GM19328 (cell line): Measurements from ENCODE around the gene SLX4IP.

Experiments
- ATAC-seq: cut with Tn5 transposase; IDR thresholded peaks from one replicate; pipeline ENCODE4 v1.9.1; 2021; ENCODE audit warnings: mild to moderate bottlenecking, moderate library complexity; ENCODE audit not compliant: unreplicated experiment

Gene SLX4IP

DNA sequence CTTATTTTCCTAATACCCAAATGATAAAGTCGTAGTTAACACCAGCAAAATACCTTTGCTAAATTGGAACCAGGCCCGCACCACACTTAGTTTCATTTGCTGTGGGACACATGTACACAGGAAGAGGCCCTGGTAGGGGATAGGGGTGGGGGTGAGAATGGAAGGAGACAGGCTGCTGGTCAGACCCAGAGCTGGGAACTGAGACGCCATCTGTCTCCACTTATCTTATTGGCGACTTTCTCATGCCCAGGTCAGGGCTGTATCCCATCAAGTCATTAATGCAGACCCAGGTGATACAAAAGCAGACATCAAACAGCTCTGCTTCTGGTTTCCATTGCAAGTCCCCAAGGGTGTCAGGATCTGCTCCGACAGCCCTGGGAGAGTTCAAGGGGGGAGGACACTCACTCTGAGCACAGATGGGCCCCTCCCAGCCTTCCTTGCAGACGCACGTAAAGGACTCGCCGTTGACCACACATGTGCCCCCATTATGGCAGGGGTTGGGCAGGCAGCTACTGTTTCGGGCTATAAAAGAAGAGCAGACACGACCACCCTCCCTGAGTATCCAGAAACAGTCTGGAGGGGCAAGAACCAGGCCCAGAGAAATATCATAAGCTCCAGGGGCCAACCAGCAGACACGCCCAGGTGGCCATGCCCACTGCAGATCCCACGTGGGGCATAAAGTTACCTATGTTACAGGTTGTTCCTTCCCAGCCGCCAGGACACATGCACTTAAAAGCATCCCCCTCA is 209.5 kb downstream of the SLX4IP start:
- no peak for ATAC-seq

DNA sequence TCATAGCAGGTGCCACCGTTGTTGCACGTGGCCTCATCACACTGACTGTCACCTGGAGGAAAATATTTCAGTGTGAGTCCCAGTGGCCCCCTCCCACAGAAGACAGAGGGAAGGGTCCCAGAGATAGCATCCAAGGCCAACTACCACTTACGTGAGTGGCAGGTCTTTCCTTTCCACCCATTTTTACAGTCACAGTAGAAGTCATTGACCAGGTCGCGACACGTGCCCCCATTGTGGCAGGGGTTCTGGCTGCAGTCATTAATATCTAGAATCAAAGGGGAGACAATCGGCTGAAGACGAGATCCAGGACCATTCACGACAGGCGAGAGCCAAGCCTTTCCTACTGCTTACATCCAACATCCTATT is 210.1 kb downstream of the SLX4IP start:
- ATAC-seq, result no peak

DNA sequence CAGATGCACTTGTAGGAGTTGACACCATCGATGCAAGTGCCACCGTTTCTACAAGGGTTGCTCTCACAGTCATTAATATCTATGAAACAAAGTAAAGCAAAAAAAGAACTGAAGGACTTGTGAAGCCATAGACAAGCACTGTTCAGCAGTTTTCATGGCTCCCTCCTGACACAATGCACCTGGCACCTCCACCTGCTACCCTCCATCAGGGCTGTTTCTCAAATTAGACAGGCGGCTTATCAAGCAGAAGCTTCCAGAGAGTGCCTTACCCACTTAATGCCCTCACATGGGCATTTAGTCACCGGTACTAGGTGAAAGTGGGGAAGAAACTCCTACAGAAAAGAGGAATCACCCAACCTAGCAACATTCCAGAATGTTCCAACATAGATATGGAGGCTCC is 210.9 kb downstream of the SLX4IP start:
- ATAC-seq, result no peak

DNA sequence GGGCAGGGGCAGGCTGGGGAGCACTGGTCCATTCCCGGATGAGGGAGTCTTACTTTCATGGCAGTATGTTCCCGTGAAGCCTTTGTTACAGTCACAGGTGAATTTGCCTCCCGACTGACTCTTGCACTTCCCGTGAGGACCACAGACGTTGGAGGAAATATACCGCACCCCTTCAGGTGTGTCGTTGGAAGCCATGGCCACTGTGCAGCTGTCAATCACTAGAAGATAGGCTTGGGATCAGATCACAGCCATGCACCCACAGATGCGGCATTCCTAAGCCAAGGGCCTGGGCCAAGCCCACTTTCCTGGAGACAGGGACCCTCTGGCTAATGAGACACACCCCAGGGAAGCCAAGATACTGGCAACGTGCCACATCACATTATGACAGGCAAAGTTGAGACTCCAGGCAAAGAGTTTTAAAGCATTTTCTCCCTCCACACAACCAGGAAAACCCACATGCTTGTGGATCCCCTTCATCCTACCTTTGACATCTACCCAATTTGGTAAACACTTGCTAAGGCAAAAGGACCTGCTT is 211.8 kb downstream of the SLX4IP start:
- no peak for ATAC-seq

DNA sequence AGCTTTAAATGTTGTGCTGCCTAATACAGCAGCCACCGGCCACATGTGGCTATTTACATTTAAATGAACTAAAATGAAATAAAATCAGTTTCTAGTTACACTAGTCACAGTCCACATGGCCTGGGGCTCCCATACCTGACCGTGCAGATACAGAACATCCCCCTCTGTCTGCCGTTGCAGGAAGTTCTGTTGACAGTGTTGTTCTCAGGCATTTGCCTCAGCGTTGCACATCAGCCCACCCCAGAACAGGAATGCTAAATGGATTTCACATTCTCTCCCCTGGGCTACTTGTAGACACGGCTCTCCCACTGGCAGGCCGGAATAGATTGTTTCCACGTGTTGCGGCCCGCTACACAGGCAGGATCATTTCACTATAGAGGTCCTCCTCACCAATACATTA is 212.4 kb downstream of the SLX4IP start:
- no peak for ATAC-seq

DNA sequence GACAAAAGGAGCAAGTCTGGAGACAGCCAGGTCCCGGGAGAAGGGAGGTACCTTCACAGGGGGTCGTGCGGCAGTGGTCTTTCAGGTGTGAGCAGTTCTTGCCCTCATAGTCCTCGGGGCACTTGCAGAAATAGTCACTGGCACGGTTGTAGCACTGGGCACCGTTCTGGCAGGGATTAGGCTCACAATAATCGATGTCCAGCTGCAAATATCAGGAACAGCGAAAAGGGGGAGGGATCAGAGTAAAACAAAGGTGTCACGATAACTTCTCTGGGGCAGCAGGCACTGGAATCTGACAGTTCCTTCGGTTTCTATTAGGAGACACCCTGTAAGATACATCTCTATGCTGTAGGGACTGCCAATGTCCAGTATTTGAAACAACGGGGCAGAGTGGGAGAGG is 212.8 kb downstream of the SLX4IP start:
- ATAC-seq, result no peak

DNA sequence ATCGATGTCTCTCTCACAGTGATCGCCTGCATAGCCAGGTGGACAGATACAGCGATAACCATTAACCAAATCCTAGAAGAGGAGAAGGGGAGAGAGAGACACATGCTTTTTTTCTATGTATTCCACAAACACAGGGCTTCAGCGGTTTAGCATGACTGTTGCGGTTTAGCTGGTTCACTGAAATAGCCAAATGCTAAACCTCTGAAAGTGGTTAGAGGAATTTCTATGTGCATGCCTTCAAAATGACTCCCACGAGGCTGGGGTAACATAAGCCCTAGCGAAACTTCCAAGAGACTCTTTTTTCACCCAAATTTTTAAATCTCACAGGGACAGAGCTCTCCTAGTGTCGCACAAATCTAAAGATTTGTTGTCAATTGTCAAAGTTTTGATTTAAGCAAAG is 213.5 kb downstream of the SLX4IP start:
- ATAC-seq, result no peak

DNA sequence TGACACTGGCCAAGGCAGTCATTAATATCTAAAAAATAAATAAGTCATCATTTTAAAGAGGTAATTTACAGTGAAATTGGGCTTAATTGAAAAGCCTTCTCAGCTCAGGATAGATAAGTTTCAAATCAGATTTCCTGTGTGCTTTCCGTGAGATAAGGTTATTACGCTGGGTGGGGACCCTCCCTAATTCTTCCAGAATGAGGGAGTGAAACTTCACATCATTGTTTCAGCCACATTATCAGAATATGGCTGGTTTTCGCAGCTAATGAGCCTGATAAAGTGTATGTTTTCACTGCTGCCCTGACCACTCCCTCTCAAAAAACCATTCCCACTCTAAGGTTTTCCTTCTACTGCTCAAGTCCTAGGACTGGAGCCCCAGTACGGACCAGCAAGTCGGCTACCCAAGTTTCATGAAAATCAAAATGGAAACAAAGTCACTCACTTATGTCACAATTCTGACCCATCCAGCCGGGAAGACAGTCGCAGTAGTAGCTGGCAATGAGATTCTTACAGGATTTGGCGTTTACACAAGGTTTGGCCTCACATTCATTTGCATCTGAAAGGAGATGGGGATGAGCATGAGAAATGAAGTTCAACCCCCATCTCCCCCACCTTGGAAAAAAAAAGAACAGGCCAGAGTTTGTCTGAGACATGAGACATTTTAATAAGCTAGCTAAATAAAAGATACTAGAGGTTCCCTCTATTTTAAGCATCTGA is 214.1 kb downstream of the SLX4IP start:
- no peak for ATAC-seq

DNA sequence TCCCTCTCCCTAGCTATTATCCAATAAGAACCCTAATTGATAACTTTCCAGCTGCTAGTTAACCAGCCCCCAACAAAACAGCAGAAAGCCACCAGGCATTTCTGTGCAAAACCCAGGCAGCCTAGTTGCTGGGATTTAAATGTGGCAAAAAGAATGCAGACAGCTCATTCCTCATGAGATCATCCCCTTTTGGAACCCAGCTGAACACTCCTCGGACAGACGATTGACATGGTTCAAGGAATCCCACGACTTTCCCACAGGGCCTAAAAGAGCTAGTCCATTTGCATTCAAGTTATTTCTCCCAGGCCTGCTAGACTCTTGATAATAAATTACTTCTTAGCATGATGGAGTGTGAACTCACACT is 214.7 kb downstream of the SLX4IP start:
- ATAC-seq, result no peak

DNA sequence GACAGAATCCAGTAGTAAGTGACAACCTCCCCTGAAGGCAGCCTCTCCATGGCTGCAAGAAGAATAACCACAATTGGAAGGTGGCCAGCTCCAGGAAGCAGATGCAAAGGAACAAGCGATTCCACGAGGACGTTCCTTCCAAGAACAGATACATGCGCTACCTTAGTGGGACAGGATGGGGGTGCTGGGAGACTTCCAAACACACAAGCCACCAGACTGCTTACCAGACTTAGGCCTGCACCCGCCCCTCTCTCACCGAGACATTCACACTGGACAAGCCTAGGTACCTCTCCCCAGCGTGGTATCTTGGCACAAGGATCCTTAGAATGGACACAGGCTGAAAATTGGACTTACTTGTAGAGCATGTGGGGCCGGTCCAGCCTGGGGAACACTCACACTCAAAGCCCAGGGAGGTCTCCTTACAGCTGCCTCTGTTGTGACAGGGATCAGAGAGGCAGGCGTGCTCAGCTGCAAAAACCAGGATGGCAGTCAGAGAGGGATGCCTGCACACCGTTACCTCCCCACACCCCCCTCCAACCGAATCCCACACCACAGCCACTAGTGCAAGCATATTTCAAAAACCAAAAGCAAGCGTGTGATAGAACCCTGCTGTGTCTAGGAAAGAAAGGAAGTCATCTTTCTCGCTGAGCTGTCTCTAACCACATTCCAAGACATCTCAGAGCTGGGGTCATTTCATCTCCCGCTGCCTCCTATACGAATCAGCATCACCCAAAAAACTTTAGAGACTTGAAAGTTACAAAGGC is 216.3 kb downstream of the SLX4IP start:
- ATAC-seq, result no peak

DNA sequence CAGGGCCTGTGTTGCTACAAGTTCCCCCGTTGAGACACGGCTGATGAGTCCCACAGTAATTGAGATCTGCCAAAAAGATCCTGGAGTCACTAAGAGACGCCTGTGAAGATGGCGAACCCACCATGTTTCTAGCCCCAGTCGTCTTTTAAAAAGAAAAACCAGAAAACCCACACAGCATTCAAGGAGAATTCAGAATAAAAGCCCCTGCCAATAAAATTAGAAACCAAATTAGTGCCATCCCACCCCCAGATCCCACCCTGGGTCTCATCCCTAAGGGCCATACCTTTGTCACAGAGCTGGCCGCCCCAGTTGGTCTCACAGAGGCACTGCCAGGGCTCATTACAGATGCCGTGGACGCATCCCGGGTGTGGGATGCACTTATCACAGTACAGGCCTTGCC is 217.1 kb downstream of the SLX4IP start:
- ATAC-seq, result no peak

DNA sequence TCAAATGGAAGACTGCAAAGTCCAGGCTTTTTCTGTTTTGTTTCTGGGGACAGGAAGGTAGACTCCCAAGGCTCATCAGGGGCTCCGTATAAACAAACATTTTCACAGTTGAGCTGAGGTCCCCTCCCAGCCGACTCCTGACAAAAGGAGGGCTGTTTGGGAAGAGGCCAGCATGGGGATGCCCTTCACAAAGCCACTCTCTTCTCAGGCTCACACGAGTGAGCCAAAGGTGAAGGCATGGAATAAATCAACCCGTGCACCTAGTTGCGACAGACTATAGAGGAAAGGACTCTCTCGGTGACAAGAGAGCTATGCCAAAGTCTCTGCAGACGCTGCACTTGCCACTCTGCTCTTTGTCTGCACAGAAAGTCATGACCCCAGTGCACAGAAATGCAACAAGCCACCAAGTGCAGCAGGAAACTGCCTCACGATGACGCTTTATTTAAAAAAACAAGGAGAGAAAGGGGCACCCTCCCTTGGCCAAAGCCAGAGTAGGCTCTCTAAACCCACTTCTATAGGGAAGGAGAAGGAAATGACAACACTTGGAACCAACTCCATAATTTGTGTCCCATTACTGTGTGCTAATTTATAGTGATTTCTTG is 217.7 kb downstream of the SLX4IP start:
- ATAC-seq, result no peak

DNA sequence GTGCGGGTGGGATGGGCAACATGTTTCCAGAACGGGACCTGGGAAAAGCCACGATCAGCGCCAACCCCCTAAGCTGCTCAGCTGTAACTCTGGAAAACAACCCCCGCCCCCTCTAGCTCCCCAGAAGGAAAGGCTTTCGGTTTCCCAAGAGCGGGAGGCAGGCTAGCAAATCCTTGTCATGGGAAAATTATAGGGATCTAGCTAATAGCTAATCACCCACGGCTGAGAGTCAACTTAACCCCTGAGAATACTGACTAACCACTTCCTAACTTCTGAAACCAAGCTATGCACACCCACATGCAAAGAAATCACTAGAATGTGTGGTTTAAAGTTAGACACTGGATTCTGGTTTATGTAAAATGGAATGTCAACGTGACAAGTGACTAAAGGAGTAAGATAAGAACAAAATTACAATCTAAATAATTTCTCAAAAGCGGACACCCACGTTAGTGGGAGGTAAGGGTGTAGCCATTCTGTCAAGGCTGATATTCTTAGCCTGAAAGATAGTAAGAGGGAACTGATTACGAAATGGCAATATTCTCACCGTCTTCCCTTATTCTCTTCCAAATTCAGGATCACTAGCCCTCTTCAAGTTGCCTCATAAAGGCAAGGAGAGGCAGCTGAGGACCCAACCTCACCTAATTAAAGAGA is 218.6 kb downstream of the SLX4IP start:
- ATAC-seq, result no peak

DNA sequence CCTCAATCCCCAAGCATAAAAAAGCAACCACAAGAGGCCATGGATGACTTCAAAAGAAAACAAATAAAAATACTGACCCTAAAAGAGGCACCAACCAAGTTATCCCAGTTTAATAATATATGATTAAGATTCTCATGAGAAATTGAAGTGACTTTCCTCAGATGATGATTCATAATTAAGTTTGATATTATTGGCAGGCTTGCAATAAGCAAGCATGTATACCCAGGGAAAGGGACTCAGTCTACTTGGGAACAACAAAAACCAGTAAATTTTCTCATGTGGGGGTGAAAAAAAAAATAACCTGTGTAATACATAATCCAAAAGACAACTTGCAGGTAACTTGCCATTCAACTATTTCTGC is 219.1 kb downstream of the SLX4IP start:
- no peak for ATAC-seq

DNA sequence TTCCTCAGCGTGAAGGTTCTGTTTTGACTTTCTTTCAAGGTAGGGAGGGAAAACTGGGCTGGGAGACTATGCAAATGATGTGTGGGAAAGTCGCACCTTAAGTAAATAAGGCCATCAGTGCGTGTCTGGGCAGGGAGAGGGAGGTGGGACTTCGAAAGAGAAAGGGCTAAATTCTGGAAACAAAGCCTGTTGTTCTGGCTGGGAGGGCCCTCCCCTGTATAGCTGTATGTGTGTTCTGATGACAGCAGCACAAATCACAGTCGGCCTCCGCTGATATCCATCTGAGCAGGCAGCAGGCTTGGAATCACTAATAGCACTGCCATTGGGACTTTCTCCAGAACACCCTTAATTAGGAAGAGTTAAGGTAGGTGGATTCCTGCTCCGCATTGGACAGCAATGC is 219.5 kb downstream of the SLX4IP start:
- ATAC-seq, result no peak

DNA sequence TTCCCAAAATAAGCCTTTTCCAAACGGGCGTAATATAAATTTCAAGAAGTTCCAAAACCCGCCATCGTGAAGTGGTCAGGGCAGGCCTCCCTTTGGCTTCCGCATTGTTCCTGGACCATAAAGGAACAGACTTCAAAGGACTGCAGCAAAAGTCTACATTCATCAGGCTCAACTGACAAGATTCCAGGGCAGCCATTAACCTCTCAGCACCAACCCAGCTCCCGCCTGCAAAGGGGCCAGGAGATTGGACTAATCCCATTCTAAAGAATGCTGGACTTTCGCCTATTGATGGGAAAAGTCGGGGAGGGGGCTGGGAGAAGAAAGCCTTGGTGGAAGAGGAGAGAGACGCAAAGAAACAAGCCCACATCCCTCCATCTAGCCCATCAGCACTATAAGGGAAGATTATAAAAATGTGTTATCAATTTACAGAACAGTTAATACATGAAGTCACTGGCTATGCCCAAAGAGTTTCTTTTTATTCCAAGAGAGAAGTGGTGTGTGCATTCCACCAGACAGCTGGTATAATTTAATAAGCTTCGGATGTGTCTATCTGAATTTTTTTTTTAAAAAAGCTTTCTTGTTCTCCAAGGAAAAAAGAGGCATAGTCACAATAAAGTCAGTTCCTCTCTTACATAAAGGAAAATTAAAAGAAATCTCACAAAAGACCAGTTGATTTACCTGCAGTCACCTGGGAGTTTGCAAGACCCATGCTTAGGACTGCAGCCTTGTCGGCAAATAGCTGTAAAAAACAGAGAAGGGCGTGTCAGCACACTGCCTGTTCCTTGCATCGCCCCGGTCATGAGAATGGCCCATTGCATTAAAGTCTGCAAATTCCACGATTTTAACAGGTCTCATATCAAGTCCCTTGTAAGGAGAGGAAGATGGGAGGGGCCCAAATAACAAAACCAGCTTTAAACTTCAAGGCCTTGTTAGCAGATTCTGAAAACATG is 220.9 kb downstream of the SLX4IP start:
- no peak for ATAC-seq

DNA sequence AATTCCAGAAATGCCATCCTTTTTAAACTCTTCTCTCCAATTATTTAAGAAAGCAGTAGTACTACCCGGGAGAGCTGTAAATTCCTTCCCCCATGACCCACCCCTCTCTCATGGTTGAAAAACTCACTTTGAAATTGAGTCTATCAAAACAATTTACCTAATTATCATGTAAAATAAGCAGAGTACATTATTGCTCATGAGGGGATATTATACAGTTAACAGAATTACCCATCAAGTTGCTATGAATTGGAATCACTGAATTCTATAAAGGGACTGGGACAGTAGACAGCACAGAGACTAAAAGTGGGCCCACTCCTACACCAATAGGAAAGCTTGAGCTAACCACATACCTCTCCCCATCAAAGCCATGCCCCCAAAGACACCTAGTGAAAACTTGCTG is 222.3 kb downstream of the SLX4IP start:
- ATAC-seq, result no peak

DNA sequence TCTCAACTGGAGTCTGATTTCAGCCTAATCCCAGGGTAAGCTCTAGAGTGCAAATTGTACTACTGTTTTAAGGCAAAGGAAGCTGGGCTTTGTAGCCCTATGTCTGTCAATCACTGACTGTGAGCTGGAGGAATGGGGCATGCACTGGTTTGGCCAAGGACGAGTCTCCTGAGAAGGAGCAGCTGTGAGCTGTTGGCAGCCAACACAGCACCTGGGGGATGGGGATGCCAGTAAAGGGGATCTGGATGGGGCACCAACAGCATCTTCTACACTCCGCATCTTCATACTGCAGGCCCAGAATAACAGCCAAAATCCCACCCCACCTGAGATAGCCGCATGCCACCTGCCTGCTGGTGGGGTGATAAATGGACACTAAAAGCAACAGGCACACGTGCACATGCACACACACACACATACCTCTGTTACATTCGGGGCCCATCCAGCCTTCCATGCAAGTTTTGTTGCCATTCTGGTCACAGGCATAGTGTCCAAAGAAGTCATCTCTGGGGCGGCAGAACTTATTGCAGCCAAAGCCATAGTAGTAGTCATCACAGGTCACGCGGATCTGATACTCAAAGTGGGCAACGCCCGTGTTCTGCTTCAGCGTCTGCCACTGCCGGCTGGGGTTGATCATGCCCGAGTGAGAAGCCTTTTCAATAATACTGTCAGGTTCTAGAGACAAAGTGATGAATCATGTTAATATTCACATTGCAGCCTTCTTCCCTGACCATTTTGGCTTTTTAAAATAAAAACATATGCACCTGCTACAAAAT is 223.1 kb downstream of the SLX4IP start:
- ATAC-seq, result no peak
